Measurements from ENCODE around the gene PDE4D. TPM values are rescaled to one million over a fixed set of nuclear protein-coding genes. Genes with fewer than 3 reads are reported as not detected.

The PDE4D gene
- total RNA-seq, 1 experiment from 2014 or later: 3.3 TPM

DNA sequence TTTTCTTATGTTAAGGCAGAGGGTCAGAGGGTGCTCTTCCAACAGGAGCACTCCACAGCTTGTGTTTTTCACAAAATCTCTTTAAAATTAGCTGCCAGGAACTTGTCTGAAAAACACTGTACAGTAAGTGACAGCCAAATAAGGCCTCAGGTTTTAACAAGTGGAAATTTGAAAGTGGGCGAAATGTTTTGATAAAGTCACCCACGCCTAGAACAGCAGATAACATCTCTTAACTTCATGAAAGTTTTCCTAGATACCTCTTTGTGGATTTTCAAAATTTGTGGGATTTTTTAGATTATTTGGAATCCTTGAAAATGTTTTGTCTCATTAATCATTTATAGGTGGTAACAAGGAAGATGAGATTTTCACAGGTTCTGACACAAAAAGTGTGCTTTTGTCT lies 121.3 kb downstream of the PDE4D start (continued):
- TF ChIP-seq ZNF425 (CRISPR knock-in tag; conservative IDR thresholded peaks at IDR 0.05) (no peak), NR3C1 (CRISPR knock-in tag; conservative IDR thresholded peaks at IDR 0.05; ENCODE audit: low read depth) (no peak), TCF7 (CRISPR knock-in tag; IDR thresholded peaks at IDR 0.05; ENCODE audit: low read depth) (no peak)

DNA sequence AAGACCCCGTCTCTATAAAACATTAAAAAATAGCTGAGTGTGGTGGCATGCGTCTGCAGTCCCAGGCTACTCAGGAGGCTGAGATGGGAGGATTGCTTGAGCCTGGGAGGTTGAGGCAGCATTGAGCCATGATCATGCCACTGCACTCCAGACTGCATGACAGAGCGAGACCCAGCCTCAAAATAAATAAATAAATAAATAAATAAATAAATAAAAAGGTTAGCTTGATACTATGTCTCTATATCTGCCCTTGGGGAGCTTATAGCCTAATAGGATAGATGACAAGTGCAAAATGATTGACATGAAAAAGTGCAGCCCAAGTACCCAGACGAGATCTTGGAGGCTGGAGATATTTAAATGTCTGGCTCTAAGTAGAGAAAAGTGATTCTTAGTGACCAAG lies 122.6 kb downstream of the PDE4D start:
- Mint-ChIP-seq H3K36me3 (no peaks in the 10 kb centered on the region), H3K27ac (no peak overlapping the region), H3K4me3 (no peak overlapping the region), H3K4me1 (peaks cover 28% of the 10 kb centered on the region), H3K27me3 (ENCODE audit: low read depth) (peaks cover 25% of the 10 kb centered on the region), H3K9me3 (peaks cover 4% of the 10 kb centered on the region; the same call in 1 of the 2 replicates)
- CTCF ChIA-PET: interaction anchor here (1.1 kb wide), 1 partner anchor 30 kb away, joined by 3 read pairs; no protein-coding TSS in a partner anchor
- POLR2A ChIA-PET: no interaction called here
- TF ChIP-seq, protein P1, sequence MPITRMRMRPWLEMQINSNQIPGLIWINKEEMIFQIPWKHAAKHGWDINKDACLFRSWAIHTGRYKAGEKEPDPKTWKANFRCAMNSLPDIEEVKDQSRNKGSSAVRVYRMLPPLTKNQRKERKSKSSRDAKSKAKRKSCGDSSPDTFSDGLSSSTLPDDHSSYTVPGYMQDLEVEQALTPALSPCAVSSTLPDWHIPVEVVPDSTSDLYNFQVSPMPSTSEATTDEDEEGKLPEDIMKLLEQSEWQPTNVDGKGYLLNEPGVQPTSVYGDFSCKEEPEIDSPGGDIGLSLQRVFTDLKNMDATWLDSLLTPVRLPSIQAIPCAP (CRISPR knock-in tag; IDR thresholded peaks at IDR 0.05): no peak
- TF ChIP-seq TEAD4 (CRISPR knock-in tag; IDR thresholded peaks at IDR 0.05) (no peak), ZNF671 (CRISPR knock-in tag; IDR thresholded peaks at IDR 0.05) (no peak), RORB (CRISPR knock-in tag; IDR thresholded peaks at IDR 0.05) (no peak), ATF2 (CRISPR knock-in tag; IDR thresholded peaks at IDR 0.05; ENCODE audit: borderline replicate concordance, low read depth) (no peak), FOXK1 (CRISPR knock-in tag; IDR thresholded peaks at IDR 0.05) (no peak), EMX1 (CRISPR knock-in tag; IDR thresholded peaks at IDR 0.05) (no peak), GABPB1 (CRISPR knock-in tag; IDR thresholded peaks at IDR 0.05) (no peak)
- TF ChIP-seq, protein P2, sequence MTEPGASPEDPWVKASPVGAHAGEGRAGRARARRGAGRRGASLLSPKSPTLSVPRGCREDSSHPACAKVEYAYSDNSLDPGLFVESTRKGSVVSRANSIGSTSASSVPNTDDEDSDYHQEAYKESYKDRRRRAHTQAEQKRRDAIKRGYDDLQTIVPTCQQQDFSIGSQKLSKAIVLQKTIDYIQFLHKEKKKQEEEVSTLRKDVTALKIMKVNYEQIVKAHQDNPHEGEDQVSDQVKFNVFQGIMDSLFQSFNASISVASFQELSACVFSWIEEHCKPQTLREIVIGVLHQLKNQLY (CRISPR knock-in tag; IDR thresholded peaks at IDR 0.05): no peak
- TF ChIP-seq, protein P3, sequence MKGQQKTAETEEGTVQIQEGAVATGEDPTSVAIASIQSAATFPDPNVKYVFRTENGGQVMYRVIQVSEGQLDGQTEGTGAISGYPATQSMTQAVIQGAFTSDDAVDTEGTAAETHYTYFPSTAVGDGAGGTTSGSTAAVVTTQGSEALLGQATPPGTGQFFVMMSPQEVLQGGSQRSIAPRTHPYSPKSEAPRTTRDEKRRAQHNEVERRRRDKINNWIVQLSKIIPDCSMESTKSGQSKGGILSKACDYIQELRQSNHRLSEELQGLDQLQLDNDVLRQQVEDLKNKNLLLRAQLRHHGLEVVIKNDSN (CRISPR knock-in tag; IDR thresholded peaks at IDR 0.05): no peak
- DNase-seq (ENCODE audit: low spot score) (no peak), ATAC-seq (no peak)

- Mint-ChIP-seq H3K27ac (no peak overlapping the region), H3K4me1 (peaks cover 28% of the 10 kb centered on the region), H3K4me3 (no peak overlapping the region), H3K9me3 (peaks cover 4% of the 10 kb centered on the region; the same call in 1 of the 2 replicates), H3K36me3 (no peaks in the 10 kb centered on the region), H3K27me3 (ENCODE audit: low read depth) (peaks cover 25% of the 10 kb centered on the region)
- POLR2A ChIA-PET: no interaction called here
- TF ChIP-seq, protein P4, sequence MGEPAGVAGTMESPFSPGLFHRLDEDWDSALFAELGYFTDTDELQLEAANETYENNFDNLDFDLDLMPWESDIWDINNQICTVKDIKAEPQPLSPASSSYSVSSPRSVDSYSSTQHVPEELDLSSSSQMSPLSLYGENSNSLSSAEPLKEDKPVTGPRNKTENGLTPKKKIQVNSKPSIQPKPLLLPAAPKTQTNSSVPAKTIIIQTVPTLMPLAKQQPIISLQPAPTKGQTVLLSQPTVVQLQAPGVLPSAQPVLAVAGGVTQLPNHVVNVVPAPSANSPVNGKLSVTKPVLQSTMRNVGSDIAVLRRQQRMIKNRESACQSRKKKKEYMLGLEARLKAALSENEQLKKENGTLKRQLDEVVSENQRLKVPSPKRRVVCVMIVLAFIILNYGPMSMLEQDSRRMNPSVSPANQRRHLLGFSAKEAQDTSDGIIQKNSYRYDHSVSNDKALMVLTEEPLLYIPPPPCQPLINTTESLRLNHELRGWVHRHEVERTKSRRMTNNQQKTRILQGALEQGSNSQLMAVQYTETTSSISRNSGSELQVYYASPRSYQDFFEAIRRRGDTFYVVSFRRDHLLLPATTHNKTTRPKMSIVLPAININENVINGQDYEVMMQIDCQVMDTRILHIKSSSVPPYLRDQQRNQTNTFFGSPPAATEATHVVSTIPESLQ (CRISPR knock-in tag; IDR thresholded peaks at IDR 0.05): no peak
- TF ChIP-seq TEAD1 (CRISPR knock-in tag; IDR thresholded peaks at IDR 0.05) (no peak), FOXP4 (CRISPR knock-in tag; IDR thresholded peaks at IDR 0.05) (no peak), GRHL2 (CRISPR knock-in tag; IDR thresholded peaks at IDR 0.05; ENCODE audit: insufficient replicate concordance, severe bottlenecking) (no peak), CTCF (IDR thresholded peaks at IDR 0.05) (no peak), ZNF396 (CRISPR knock-in tag; IDR thresholded peaks at IDR 0.05; ENCODE audit: borderline replicate concordance) (no peak), FOXJ3 (CRISPR knock-in tag; IDR thresholded peaks at IDR 0.05; ENCODE audit: borderline replicate concordance) (no peak), FOXK1 (CRISPR knock-in tag; IDR thresholded peaks at IDR 0.05) (no peak)
- TF ChIP-seq, protein P5, sequence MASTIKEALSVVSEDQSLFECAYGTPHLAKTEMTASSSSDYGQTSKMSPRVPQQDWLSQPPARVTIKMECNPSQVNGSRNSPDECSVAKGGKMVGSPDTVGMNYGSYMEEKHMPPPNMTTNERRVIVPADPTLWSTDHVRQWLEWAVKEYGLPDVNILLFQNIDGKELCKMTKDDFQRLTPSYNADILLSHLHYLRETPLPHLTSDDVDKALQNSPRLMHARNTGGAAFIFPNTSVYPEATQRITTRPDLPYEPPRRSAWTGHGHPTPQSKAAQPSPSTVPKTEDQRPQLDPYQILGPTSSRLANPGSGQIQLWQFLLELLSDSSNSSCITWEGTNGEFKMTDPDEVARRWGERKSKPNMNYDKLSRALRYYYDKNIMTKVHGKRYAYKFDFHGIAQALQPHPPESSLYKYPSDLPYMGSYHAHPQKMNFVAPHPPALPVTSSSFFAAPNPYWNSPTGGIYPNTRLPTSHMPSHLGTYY (CRISPR knock-in tag; IDR thresholded peaks at IDR 0.05): no peak
- CTCF ChIA-PET: no interaction called here
- ATAC-seq (no peak), DNase-seq (ENCODE audit: low spot score) (no peak)
Measured at GRCh38 chr5:59769832-59770231, 123.7 kb downstream of the PDE4D start.
